ENCODE results near the gene GPR146. TPM values are rescaled to one million over a fixed set of nuclear protein-coding genes. Genes with fewer than 3 reads are reported as not detected.

GPR146 gene
- total and polyA plus RNA-seq, 2 of the 8 experiments (the other 6 are each of a cell fraction or from before 2014, with no cell fraction given), result 1.8 to 2.7 TPM

DNA sequence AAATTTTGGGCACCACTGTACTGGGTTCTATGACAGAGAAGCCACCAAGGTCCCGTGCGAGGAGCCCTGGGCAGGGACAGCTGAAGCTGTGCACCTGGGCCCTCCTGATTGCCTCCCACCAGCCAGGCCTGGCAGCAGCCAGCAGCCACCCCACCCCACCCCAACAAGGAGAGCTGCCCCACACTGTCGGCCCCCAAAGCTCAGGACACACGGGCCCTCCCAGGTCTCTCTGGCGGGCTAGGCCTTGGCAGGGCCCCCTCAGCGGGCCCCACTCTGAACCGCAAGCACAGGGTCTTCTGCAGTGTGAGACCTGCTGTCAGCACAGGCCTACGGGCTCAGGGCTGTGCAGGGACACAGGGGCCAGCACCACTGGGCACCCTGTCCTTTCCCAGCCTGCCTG is 5.5 kb downstream of the GPR146 start:
- Histone ChIP-seq H4K91ac (replicated peaks; ENCODE audit: insufficient read length, low read length) (no peak overlapping the region), H2BK120ac (replicated peaks; ENCODE audit: low read depth, low read length) (no peak overlapping the region), H3K18ac (ENCODE audit: extremely low read depth, low read length) (no peak overlapping the region), H4K5ac (ENCODE audit: insufficient read length, low read depth, low read length) (no peak overlapping the region), H3K4me3 (ENCODE audit: extremely low read depth in 1 of 4, insufficient read depth in 2 of 4, low read depth in 3 of 4, low read length in 4 of 4) (no peak overlapping the region), H2BK20ac (ENCODE audit: low read length) (no peak overlapping the region), H2AK5ac (ENCODE audit: low read depth, low read length) (no peak overlapping the region), H3K79me1 (ENCODE audit: low read depth, low read length) (peaks cover 2% of the 10 kb centered on the region; the same call in 1 of the 2 replicates), H3K36me3 (ENCODE audit: control insufficient read depth in 2 of 4, insufficient read depth in 4 of 4, low read length in 3 of 4) (no peaks in the 10 kb centered on the region), H2BK15ac (ENCODE audit: low read length) (no peak overlapping the region), H3K9ac (replicated peaks in 1 of 4; ENCODE audit: extremely low read depth in 1 of 4, low read depth in 3 of 4, low read length in 3 of 4) (no peak overlapping the region), H2BK12ac (ENCODE audit: low read depth, low read length) (no peak overlapping the region), H4K8ac (ENCODE audit: extremely low read depth, insufficient read depth, low read length) (peak overlapping the region; percentile 26), H3K4me1 (replicated peaks in 1 of 4; ENCODE audit: control insufficient read depth in 3 of 4, insufficient read depth in 4 of 4, low read length in 3 of 4) (peaks cover 8 to 29% (median 15%) of the 10 kb centered on the region in 4 experiments), H3K56ac (replicated peaks; ENCODE audit: insufficient read length, low read depth, low read length) (no peak overlapping the region), H2AFZ (ENCODE audit: low read length) (no peak overlapping the region), H3K4ac (replicated peaks; ENCODE audit: insufficient read length, low read depth, low read length) (no peak overlapping the region), H3K14ac (ENCODE audit: insufficient read length) (no peak overlapping the region), H3K4me2 (ENCODE audit: insufficient read depth in 1 of 2, low read depth in 2 of 2, low read length in 2 of 2) (no peak overlapping the region), H3K9me3 (ENCODE audit: insufficient read depth in 2 of 2, low read depth in 1 of 2, low read length in 1 of 2) (no peaks in the 10 kb centered on the region), H3K27me3 (replicated peaks in 1 of 4; ENCODE audit: control insufficient read depth in 3 of 4, extremely low read depth in 1 of 4, insufficient read depth in 3 of 4, low read length in 3 of 4) (no peaks in the 10 kb centered on the region), H3K23ac (ENCODE audit: insufficient read length) (no peak overlapping the region), H4K20me1 (replicated peaks in 1 of 2; ENCODE audit: control insufficient read depth in 1 of 2, insufficient read depth in 2 of 2, low read length in 2 of 2) (peaks cover 0 to 11% of the 10 kb centered on the region in 2 experiments), H3K79me2 (ENCODE audit: control insufficient read depth in 1 of 2, insufficient read depth in 2 of 2, low read length in 2 of 2) (no peaks in the 10 kb centered on the region), H3K23me2 (ENCODE audit: low read depth, low read length) (no peaks in the 10 kb centered on the region; the same call in 1 of the 2 replicates), H3K27ac (ENCODE audit: low read depth, low read length) (no peak overlapping the region), H2BK5ac (ENCODE audit: low read depth, low read length) (no peak overlapping the region)
- CTCF ChIA-PET (ENCODE audit: partially characterized antibody), result interaction anchor here (0.8 to 6.2 kb wide), 10 partner anchors 9 to 78 kb away, joined by 3 to 46 read pairs (median 4); no protein-coding TSS in a partner anchor
- FAIRE-seq, result no peak
- no peak for TF ChIP-seq GTF2F1 (IDR thresholded peaks at IDR 0.05; ENCODE audit: borderline replicate concordance, low read depth, low read length)
- no peak for TF ChIP-seq CHD1 (IDR thresholded peaks at IDR 0.05; ENCODE audit: low read depth, low read length)
- TF ChIP-seq POLR2AphosphoS5 (IDR thresholded peaks at IDR 0.05; ENCODE audit: low read depth, low read length), result no peak
- no peak for TF ChIP-seq TAF7 (optimal IDR thresholded peaks at IDR 0.05; ENCODE audit: borderline replicate concordance, low read depth, low read length)
- no peak for TF ChIP-seq KDM5A (IDR thresholded peaks at IDR 0.05; ENCODE audit: low read length)
- TF ChIP-seq RBBP5 (IDR thresholded peaks at IDR 0.05; ENCODE audit: borderline replicate concordance, low read depth, low read length), result no peak
- no peak for TF ChIP-seq KDM1A (IDR thresholded peaks at IDR 0.05; ENCODE audit: borderline replicate concordance, low read length)
- TF ChIP-seq YY1 (IDR thresholded peaks at IDR 0.05; ENCODE audit: low read depth, low read length), result no peak
- TF ChIP-seq, protein P1, sequence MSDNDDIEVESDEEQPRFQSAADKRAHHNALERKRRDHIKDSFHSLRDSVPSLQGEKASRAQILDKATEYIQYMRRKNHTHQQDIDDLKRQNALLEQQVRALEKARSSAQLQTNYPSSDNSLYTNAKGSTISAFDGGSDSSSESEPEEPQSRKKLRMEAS (IDR thresholded peaks at IDR 0.05), result no peak
- TF ChIP-seq, protein P2, sequence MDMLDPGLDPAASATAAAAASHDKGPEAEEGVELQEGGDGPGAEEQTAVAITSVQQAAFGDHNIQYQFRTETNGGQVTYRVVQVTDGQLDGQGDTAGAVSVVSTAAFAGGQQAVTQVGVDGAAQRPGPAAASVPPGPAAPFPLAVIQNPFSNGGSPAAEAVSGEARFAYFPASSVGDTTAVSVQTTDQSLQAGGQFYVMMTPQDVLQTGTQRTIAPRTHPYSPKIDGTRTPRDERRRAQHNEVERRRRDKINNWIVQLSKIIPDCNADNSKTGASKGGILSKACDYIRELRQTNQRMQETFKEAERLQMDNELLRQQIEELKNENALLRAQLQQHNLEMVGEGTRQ (IDR thresholded peaks at IDR 0.05; ENCODE audit: low read length), result no peak
- TF ChIP-seq MAFK (IDR thresholded peaks at IDR 0.05; ENCODE audit: low read depth, low read length), result no peak
- TF ChIP-seq RFX5 (IDR thresholded peaks at IDR 0.05; ENCODE audit: borderline replicate concordance, low read depth, low read length), result no peak
- TF ChIP-seq TEAD4 (IDR thresholded peaks at IDR 0.05; ENCODE audit: low read depth, low read length), result no peak
- WGBS, 2 experiments (ENCODE audit: extremely low coverage in 1 of 2, insufficient coverage in 1 of 2, insufficient read length in 1 of 2, insufficient replicate concordance in 2 of 2, low coverage in 1 of 2, low lambda C conversion rate in 2 of 2, missing lambda C conversion rate in 1 of 2), result 91% methylated on average over 8 of the region's 8 CpGs; no CpG with 5 or more reads in 1 of the 2 experiments
- DNase-seq (ENCODE audit: low read depth in 1 of 2, low spot score in 2 of 2), result no peak
- POLR2A ChIA-PET (ENCODE audit: partially characterized antibody), result interaction anchor here (1.1 kb wide), 1 partner anchor 112 kb away, joined by 3 read pairs; no protein-coding TSS in a partner anchor

All from H1 (cell line).